HG03520 (cell line): ENCODE measurements around the gene TUBG1.

Source experiments
- ATAC-seq: cut with Tn5 transposase; IDR thresholded peaks from one replicate; pipeline ENCODE4 v1.9.1; 2021; ENCODE audit warnings: mild to moderate bottlenecking, moderate library complexity; ENCODE audit not compliant: unreplicated experiment

TUBG1 gene

DNA sequence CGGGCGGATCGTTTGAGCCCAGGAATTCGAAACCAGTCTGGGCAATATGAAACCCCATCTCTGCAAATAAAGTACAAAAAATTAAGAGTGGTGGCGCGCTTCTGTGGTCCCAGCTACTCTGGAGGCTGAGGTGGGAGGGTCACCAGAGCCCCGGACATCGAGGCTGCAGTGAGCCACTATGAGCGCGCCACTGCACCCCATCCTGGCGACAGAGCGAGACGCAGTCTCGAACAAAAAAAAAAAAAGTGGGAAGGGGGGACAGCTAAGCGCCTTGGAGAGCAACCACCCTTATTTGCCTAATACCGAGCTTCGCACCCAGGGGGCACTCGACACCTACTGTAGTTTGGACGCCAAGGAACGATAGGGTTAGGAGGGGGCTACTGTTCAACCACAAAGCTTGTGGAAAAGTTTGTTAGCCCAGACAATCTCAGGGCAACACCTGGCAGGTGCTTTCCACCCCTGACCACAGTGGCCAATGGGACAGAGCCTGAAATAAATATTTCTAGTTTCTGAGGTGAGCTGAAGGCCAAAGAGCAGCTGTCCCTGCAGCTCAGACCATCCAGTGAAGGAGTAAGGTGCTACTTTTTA is 31.1 kb upstream of the TUBG1 start:
- peak; percentile 36 for ATAC-seq

GRCh38 chr17:42579794-42580551 is 29.5 kb upstream of the TUBG1 start:
- ATAC-seq, result no peak

GRCh38 chr17:42581744-42582270 is 27.7 kb upstream of the TUBG1 start:
- ATAC-seq, result no peak

DNA sequence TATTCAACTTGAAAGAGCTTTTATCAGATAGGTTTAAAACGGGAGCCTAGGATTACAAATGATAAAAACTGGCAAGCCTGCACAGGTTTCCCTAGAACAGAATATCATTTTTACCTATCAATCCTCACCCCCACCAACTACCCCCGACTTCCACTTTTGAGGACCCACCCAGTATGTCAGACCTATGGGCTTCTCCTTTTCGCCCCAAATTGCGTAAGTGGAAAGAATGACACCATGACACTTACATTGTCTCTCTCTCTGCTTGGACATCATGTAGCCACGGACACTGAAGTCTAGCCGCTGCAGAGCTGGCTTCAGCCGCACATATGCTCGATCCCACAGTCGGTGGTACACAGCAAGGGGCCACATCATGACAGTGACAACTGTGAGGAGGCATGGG is 24.6 kb upstream of the TUBG1 start:
- ATAC-seq, result no peak

GRCh38 chr17:42585353-42585752 is 24.1 kb upstream of the TUBG1 start:
- no peak for ATAC-seq

- no peak for ATAC-seq
Observed at GRCh38 chr17:42586514-42587230, 22.8 kb upstream of the TUBG1 start.

DNA sequence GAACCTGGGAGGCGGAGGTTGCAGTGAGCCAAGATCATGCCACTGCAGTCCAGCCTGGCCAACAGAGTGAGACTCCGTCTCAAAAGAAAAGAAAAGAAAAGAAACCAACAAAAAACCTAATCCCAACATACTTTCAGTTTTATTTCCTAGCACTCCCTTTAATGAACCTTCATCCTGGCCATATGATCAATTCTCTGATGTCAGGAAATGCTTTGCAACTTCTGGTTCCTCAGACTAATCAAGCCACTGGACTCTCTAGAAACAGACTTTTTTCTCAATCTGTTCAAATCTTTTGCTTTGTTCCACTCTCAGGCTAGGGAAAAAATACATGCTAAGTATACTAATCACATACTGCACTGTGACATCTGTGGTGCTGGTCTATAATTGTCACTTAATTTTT is 18.6 kb upstream of the TUBG1 start:
- ATAC-seq, result no peak

DNA sequence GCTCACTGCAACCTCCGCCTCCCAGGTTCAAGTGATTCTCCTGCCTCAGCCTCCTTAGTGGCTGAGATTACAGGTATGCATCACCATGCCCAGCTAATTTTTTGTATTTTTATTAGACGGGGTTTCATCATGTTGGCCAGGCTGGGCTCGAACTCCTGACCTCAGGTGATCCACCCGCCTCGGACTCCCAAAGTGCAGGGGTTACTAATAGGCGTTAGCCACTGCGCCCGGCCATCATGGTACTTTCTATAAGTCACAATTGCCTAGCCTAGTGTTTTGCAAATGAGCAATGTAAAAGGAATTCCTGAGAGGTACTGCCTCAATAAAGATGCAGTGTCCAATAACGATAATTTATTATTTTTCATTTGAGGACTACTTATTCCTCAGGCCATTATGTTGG is 18.1 kb upstream of the TUBG1 start:
- no peak for ATAC-seq

- no peak for ATAC-seq
Observed at GRCh38 chr17:42596386-42596785, 13.1 kb upstream of the TUBG1 start.

- ATAC-seq, result no peak
Observed at GRCh38 chr17:42598905-42599304, 10.6 kb upstream of the TUBG1 start.

DNA sequence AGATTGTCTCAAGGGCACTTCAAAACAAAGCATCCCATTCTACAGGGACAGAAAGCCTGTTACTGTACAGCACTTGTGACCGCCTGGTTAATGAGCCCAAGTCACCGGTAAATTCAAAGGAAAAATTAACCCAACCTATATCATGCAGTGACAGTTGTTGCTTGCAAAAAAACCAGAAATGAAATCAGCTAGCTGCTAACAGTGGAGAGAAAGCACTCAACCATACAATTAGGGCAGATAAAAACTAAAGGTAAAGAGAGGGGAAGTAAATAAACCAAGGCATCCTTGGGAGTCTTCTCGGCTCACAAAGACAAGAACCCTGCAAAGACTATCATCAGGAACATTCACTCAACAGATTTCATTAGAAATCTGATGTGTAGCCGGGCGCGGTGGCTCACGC is 6.2 kb upstream of the TUBG1 start:
- ATAC-seq, result no peak

DNA sequence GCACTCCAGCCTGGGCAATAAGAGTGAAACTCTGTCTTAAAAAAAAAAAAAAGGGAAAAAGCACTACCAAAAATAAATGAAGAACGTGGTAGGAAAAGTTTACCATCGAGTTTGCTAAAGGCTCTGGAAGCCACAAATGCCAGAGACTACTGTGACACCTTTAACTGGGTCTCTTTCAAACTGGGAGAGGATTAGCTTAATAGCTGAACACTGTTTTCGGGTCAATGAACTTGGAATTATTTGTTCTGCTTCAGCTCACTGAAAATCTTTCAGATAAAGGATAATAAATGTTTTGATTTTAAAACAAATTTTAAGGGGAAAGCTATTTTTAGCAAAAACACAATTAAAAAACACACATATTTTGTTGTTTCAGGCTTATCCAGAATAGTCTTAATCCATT is 1.7 kb upstream of the TUBG1 start:
- no peak for ATAC-seq

GRCh38 chr17:42608305-42609181 is 940 bp upstream of the TUBG1 start:
- no peak for ATAC-seq

- ATAC-seq, result peak; percentile 4
Observed at GRCh38 chr17:42609814-42610801, 625 bp downstream of the TUBG1 start.

GRCh38 chr17:42612013-42612412 is 2.5 kb downstream of the TUBG1 start:
- ATAC-seq, result no peak

- no peak for ATAC-seq
Observed at GRCh38 chr17:42613699-42614295, 4.3 kb downstream of the TUBG1 start.

GRCh38 chr17:42617956-42618431 is 8.5 kb downstream of the TUBG1 start:
- ATAC-seq, result peak; percentile 29

DNA sequence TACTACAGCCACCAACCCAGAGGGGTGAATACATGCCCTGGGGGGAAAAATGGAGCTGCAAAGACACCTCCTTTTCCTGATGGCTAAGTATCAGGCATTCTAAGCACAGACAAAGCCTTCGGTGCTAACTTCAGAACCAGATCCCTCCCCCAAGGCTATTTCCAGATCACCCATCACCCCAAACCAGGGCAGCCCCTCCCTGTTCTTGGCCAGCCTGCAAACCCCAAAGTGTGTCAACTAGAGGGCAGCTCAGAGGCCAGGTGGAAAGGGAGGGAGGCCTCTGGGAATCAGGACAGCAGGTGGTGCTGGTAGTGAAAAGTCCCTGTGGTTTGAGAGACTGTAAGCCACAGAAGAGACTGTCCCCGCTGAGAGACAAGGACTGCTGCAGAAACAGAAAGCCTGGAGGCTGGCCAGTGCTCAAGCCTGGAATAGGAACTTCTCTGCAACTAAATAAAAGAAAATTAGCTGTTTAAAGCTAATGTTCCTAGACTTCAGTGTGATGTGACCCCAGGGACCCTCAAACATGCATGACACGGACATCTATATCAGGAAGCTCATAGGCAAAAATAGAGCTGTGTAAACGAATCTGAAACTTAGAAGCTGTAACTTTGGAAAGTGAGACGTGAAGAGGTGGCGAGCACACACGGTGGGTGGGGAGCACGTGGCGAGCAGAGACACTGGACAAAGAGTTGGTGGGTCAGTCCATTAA is 9.1 kb downstream of the TUBG1 start:
- peak; percentile 52 for ATAC-seq
